OCI-LY1 (cell line): Measurements from ENCODE around the gene CGB3.

Source experiments
- H2AFZ ChIP-seq: fragments of 200-600 bp; sonication (generic), shearing (Covaris generic); 2 replicates; pipeline ENCODE4 v1.6.0; 2014; ENCODE audit warnings: antibody characterized with exemption, mild to moderate bottlenecking, low read length
- H3F3A ChIP-seq: fragments of 200-600 bp; sonication (generic), shearing (Covaris generic); 2 replicates; pipeline ENCODE4 v1.6.0; 2014; ENCODE audit warnings: mild to moderate bottlenecking, antibody characterized with exemption, low read length, moderate library complexity; ENCODE audit not compliant: insufficient read depth
- H3K27ac ChIP-seq: fragments of 200-600 bp; sonication (generic); 2 replicates; pipeline ENCODE4 v1.5.1; 2014; ENCODE audit warnings: low read length, mixed run types, mild to moderate bottlenecking, low read depth; ENCODE audit not compliant: poor library complexity, severe bottlenecking
- H3K27me3 ChIP-seq: fragments of 200-600 bp; sonication (generic); 2 replicates; pipeline ENCODE4 v1.6.0; 2014; ENCODE audit warnings: antibody characterized with exemption, mild to moderate bottlenecking, low read length, moderate library complexity; ENCODE audit not compliant: insufficient read depth
- H3K36me3 ChIP-seq: fragments of 200-600 bp; sonication (generic); 2 replicates; pipeline ENCODE4 v1.6.1; 2014; ENCODE audit warnings: mild to moderate bottlenecking, antibody characterized with exemption, low read length, moderate library complexity, mixed read lengths; ENCODE audit not compliant: insufficient read depth
- H3K4me1 ChIP-seq: fragments of 200-600 bp; sonication (generic); 2 replicates; pipeline ENCODE4 v1.5.1; 2014; ENCODE audit warnings: mild to moderate bottlenecking, low read length, moderate library complexity; ENCODE audit not compliant: insufficient read depth, severe bottlenecking
- H3K4me2 ChIP-seq: fragments of 200-600 bp; sonication (generic), shearing (Covaris generic); 2 replicates; pipeline ENCODE4 v1.6.1; 2014; ENCODE audit warnings: low read length
- H3K4me3 ChIP-seq: fragments of 200-600 bp; sonication (generic); 2 replicates; pipeline ENCODE4 v1.5.1; 2014; ENCODE audit warnings: low read length, low read depth, mild to moderate bottlenecking, mixed read lengths; ENCODE audit not compliant: poor library complexity, severe bottlenecking
- H3K79me2 ChIP-seq: fragments of 200-600 bp; shearing (Covaris generic); 2 replicates; pipeline ENCODE4 v1.6.1; 2016; ENCODE audit warnings: mixed run types, low read length, mixed read lengths; ENCODE audit not compliant: insufficient read depth
- H3K9ac ChIP-seq: fragments of 200-600 bp; sonication (generic), shearing (Covaris generic); 2 replicates; pipeline ENCODE4 v1.6.1; 2014; ENCODE audit warnings: mild to moderate bottlenecking, low read length, mixed read lengths
- H3K9me2 ChIP-seq: fragments of 200-600 bp; sonication (generic), shearing (Covaris generic); 2 replicates; pipeline ENCODE4 v1.6.1; 2014; ENCODE audit warnings: low read depth, mild to moderate bottlenecking, low read length, mixed read lengths
- H3K9me3 ChIP-seq: fragments of 200-600 bp; shearing (Covaris generic); 2 replicates; pipeline ENCODE4 v1.6.1; 2014; ENCODE audit warnings: low read length, mixed read lengths
- H4K20me1 ChIP-seq: fragments of 200-600 bp; sonication (generic), shearing (Covaris generic); 2 replicates; pipeline ENCODE4 v1.6.0; 2016; ENCODE audit warnings: mild to moderate bottlenecking, low read length; ENCODE audit not compliant: insufficient read depth
- EZH2 ChIP-seq: fragments of 200-600 bp; sonication (generic), shearing (Covaris generic); IDR thresholded peaks from 2 replicates; pipeline ENCODE4 v1.8.0; 2017; ENCODE audit warnings: borderline replicate concordance, mixed run types, mild to moderate bottlenecking, antibody characterized with exemption, low read length, moderate library complexity, mixed read lengths
- TF ChIP-seq, protein P1 (sequence below): fragments of 200-600 bp; sonication (generic), shearing (Covaris generic); IDR thresholded peaks from 2 replicates; pipeline ENCODE4 v1.5.1; 2017; ENCODE audit warnings: mild to moderate bottlenecking, antibody characterized with exemption, low read length, moderate library complexity, mixed read lengths

Gene CGB3

DNA sequence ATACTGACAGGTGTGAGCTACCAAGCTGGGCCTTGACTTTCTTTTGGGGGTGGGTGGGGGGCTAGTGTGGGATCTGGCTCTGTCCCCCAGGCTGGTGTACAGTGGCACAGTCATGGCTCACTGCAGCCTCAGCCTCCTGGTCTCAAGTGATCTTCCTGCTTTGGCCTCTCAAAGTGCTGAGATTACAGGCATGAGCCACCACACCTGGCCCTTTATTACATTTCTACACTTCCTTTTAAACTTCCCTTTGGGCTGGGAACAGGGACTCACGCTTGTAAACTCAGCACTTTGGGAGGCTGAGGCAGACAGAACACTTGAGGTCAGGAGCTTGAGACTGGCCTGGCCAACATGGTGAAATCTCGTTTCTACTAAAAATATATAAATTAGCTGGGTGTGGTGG, 47.1 kb downstream of the CGB3 start:
- Histone ChIP-seq H3K4me3 (no peak overlapping the region), H3K4me2 (no peak overlapping the region), H3K9ac (no peak overlapping the region), H3K27me3 (no peaks in the 10 kb centered on the region), H3K9me2 (no peaks in the 10 kb centered on the region), H3K79me2 (no peaks in the 10 kb centered on the region), H3K36me3 (peaks cover 16% of the 10 kb centered on the region), H4K20me1 (no peaks in the 10 kb centered on the region), H2AFZ (no peak overlapping the region), H3K27ac (no peak overlapping the region), H3K9me3 (no peaks in the 10 kb centered on the region), H3K4me1 (no peaks in the 10 kb centered on the region), H3F3A (no peaks in the 10 kb centered on the region)
- TF ChIP-seq, protein P1, sequence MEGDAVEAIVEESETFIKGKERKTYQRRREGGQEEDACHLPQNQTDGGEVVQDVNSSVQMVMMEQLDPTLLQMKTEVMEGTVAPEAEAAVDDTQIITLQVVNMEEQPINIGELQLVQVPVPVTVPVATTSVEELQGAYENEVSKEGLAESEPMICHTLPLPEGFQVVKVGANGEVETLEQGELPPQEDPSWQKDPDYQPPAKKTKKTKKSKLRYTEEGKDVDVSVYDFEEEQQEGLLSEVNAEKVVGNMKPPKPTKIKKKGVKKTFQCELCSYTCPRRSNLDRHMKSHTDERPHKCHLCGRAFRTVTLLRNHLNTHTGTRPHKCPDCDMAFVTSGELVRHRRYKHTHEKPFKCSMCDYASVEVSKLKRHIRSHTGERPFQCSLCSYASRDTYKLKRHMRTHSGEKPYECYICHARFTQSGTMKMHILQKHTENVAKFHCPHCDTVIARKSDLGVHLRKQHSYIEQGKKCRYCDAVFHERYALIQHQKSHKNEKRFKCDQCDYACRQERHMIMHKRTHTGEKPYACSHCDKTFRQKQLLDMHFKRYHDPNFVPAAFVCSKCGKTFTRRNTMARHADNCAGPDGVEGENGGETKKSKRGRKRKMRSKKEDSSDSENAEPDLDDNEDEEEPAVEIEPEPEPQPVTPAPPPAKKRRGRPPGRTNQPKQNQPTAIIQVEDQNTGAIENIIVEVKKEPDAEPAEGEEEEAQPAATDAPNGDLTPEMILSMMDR = no peak
- no peak for TF ChIP-seq EZH2

DNA sequence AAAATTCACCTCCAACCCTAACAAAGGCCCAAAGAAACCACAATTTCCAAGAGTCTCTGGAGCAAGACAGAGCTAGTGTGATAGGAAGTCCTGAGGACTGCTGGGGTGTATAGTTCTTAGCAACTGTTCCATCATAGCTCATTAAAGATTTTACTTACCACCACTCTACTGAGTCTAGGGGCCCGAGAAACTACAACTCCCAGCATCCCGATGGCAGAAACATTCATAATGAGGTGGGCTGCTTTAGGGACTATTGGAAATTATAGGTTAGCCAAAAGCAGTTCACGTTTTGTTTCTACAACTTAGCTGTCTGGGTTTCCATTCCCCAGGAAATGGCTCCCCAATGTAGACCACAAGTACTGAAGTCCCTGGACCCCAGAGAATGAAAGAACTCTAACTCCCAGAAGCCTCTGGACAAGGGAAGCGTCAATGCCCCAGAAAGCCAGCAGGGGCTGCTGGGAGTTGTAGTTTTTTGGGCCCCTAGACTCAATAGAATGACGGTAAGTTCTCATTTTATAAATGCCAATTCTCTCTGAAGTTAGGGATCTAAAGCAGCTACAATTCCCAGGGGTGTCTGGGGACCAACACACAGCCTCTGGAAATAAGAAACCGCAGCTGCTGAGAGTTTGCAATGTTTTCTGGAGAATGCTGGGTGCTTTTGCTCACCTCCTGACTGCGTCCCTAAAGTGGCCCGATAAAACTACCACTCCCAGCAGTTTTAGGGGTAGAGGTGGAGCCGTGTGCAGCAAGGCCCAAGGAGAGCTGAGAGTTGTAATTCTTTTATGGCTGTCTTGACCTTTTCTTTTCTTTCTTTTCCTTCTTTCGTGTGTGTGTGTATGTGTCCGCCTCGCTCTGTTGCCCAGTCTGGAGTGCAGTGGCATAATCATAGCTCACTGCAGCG, 47.9 kb downstream of the CGB3 start:
- Histone ChIP-seq H2AFZ (no peak overlapping the region), H3K9me2 (no peaks in the 10 kb centered on the region), H3K4me3 (no peak overlapping the region), H3K27me3 (no peaks in the 10 kb centered on the region), H3K4me2 (no peak overlapping the region), H3K27ac (no peak overlapping the region), H3K79me2 (no peaks in the 10 kb centered on the region), H3K4me1 (no peaks in the 10 kb centered on the region), H3K36me3 (peaks cover 16% of the 10 kb centered on the region), H3F3A (no peaks in the 10 kb centered on the region), H4K20me1 (no peaks in the 10 kb centered on the region), H3K9me3 (no peaks in the 10 kb centered on the region), H3K9ac (no peak overlapping the region)
- TF ChIP-seq, protein P1 = no peak
- no peak for TF ChIP-seq EZH2
